Liver (tissue), 9 donors: ENCODE measurements around the gene ACTRT2. TPM values are rescaled to one million over a fixed set of nuclear protein-coding genes. Genes with fewer than 3 reads are reported as not detected.

Source experiments
- DNase-seq: peaks from one replicate; pipeline ENCODE4 v3.0.0-alpha.2; 2017; ENCODE audit warnings: low spot score
- H3K27ac ChIP-seq, 2 donors: one replicate each; pipeline ENCODE4 v1.7.0; 2013; ENCODE audit warnings: inconsistent platforms in 2 of 2, low read length in 2 of 2, control low read depth in 1 of 2, low read depth in 1 of 2, mild to moderate bottlenecking in 1 of 2
- H3K27me3 ChIP-seq, 4 donors: one replicate each; pipeline versions ENCODE4 v1.6.1 to v1.7.0; 2013; ENCODE audit warnings: low read length in 3 of 4, inconsistent platforms in 1 of 4, mild to moderate bottlenecking in 1 of 4, moderate library complexity in 1 of 4; ENCODE audit not compliant: control insufficient read depth in 4 of 4, insufficient read depth in 4 of 4
- H3K36me3 ChIP-seq, 4 donors: one replicate each; pipeline versions ENCODE4 v1.6.1 to v1.7.0; 2013; ENCODE audit warnings: low read length in 3 of 4, mild to moderate bottlenecking in 3 of 4, low read depth in 1 of 4, moderate library complexity in 1 of 4; ENCODE audit not compliant: control insufficient read depth in 4 of 4, insufficient read depth in 3 of 4
- H3K4me1 ChIP-seq, 4 donors: one replicate each; pipeline versions ENCODE4 v1.6.1 to v1.7.0; 2013; ENCODE audit warnings: low read length in 3 of 4, mild to moderate bottlenecking in 3 of 4, moderate library complexity in 1 of 4; ENCODE audit not compliant: control insufficient read depth in 4 of 4, insufficient read depth in 4 of 4
- H3K4me3 ChIP-seq, 3 donors: one replicate each; pipeline versions ENCODE4 v1.6.1 to v1.7.0; 2013; ENCODE audit warnings: low read length in 3 of 3, control low read depth in 1 of 3, low read depth in 1 of 3, mild to moderate bottlenecking in 1 of 3
- H3K9ac ChIP-seq, 2 donors: one replicate each; pipeline ENCODE4 v1.7.0; 2013; ENCODE audit warnings: low read length in 2 of 2, mild to moderate bottlenecking in 2 of 2, moderate library complexity in 2 of 2, control low read depth in 1 of 2, low read depth in 1 of 2
- H3K9me3 ChIP-seq, 4 donors: one replicate each; pipeline versions ENCODE4 v1.6.1 to v1.7.0; 2013; ENCODE audit warnings: low read length in 3 of 4; ENCODE audit not compliant: control insufficient read depth in 4 of 4
- EGR1 ChIP-seq, 2 donors: IDR thresholded peaks; 2 replicates each; pipeline ENCODE4 v1.6.1; 2016 to 2018; ENCODE audit warnings: antibody characterized with exemption in 2 of 2, low read depth in 2 of 2
- FOXA1 ChIP-seq: IDR thresholded peaks from 2 replicates; pipeline ENCODE4 v1.6.1; 2016; ENCODE audit warnings: antibody characterized with exemption
- FOXA2 ChIP-seq: IDR thresholded peaks from 2 replicates; pipeline ENCODE4 v1.6.1; 2016; ENCODE audit warnings: antibody characterized with exemption
- HNF4A ChIP-seq, 2 donors: conservative IDR thresholded peaks; 2 replicates each; pipeline ENCODE4 v1.6.1; 2016; ENCODE audit warnings: antibody characterized with exemption in 2 of 2, mild to moderate bottlenecking in 2 of 2
- HNF4G ChIP-seq: IDR thresholded peaks from 2 replicates; pipeline ENCODE4 v1.6.1; 2016; ENCODE audit warnings: antibody characterized with exemption
- JUND ChIP-seq, 2 donors: IDR thresholded peaks; 2 replicates each; pipeline ENCODE4 v1.6.1; 2016; ENCODE audit warnings: antibody characterized with exemption in 2 of 2
- NR2F2 ChIP-seq: IDR thresholded peaks from 2 replicates; pipeline ENCODE4 v1.6.1; 2016; ENCODE audit warnings: antibody characterized with exemption
- RAD21 ChIP-seq, 2 donors: IDR thresholded peaks; 2 replicates each; pipeline ENCODE4 v1.6.1; 2016; ENCODE audit warnings: antibody characterized with exemption in 2 of 2, mild to moderate bottlenecking in 2 of 2
- RXRA ChIP-seq, 2 donors: IDR thresholded peaks; 2 replicates each; pipeline ENCODE4 v1.6.1; 2017 to 2018; ENCODE audit warnings: antibody characterized with exemption in 2 of 2, mild to moderate bottlenecking in 1 of 2
- SP1 ChIP-seq: IDR thresholded peaks from 2 replicates; pipeline ENCODE4 v1.6.1; 2018; ENCODE audit warnings: antibody characterized with exemption, mild to moderate bottlenecking
- TAF1 ChIP-seq: conservative IDR thresholded peaks from 2 replicates; pipeline ENCODE4 v1.6.1; 2016; ENCODE audit warnings: antibody characterized with exemption, mild to moderate bottlenecking
- YY1 ChIP-seq: IDR thresholded peaks from 2 replicates; pipeline ENCODE4 v1.6.1; 2016; ENCODE audit warnings: antibody characterized with exemption, mild to moderate bottlenecking
- WGBS: extraction: QIAGEN DNeasy Blood & Tissue Kit; methylation state at CpG from one replicate; pipeline ENCODE4 v1.1.7; 2013; 5-methylcytosine and 5-hydroxymethylcytosine counted together
- polyA plus RNA-seq, 2 donors: library from polyadenylated mRNA; stranded (reverse) in 1 of 2; unstranded in 1 of 2; fragments of 200-250 nt in 1 of 2; fragments of >200 nt in 1 of 2; fragmentation: Nextera tagmentation in 1 of 2; extraction: Ambion mirVana in 1 of 2; gene quantifications; one replicate each; pipeline versions ENCODE4 v1.2.1 to v1.2.3, GENCODE V29; 2013 to 2015
- total RNA-seq, 2 donors: library from RNA; depleted of rRNA; stranded (reverse); fragments of >200 nt; gene quantifications; one replicate each; pipeline ENCODE4 v1.2.3, GENCODE V29; 2014
- TF ChIP-seq, protein P1 (sequence below): IDR thresholded peaks from 2 replicates; pipeline ENCODE4 v1.6.1; 2016; ENCODE audit warnings: antibody characterized with exemption
- TF ChIP-seq, protein P2 (sequence below): IDR thresholded peaks from 2 replicates; pipeline ENCODE4 v1.6.1; 2016; ENCODE audit warnings: antibody characterized with exemption
- TF ChIP-seq, protein P3 (sequence below): IDR thresholded peaks from 2 replicates; pipeline ENCODE4 v1.6.1; 2016; ENCODE audit warnings: antibody characterized with exemption
- donor health status: healthy.
- donor health status: healthy.
- donor health status: healthy.
- donor health status: healthy.
- donor health status: healthy.

Gene ACTRT2
- total and polyA plus RNA-seq, 4 donors, result not detected

DNA sequence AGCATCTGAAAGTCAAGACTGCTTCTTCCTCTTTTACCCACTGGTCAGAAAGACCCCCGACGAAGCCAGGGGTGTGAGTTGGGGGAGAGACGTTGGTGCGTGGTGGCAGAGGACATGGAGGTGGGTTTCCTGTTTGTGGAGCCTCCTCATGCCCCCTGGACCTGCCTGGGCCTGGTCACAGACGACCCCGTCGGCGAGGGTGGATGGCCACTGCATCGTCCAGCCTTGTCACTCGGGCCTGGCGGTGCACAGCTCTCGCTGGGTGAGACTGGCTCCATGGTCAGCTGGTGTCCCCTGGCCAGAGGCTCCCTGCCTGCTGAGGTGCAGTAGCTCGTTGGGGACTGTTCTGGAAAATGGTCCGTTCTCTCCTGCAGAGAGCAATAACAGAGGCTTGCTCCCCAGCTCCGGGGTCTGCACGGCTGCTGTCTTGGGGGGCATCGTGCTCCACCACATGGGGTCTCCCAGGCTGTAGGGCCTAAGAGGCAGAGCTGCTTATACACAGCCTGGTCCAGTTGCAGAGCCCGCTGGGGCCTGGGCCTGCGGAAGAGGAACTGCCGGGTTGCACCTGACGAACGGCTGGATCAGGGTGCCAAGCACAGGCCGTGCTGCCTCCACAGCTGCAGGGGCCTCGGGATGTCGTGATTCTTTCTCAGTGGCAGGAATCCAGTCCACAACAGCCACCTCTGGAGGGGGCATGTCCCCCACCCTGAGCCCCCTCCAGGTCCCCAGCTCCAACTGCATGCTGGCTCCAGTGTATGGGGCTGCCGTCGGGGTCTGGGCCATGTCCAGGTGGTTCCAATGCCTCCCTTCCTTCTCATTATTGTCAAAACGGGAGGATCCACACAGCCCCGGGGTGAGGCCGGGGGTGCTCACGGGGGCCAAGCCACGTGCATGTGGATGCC is 18.0 kb upstream of the ACTRT2 start:
- H3K27me3 ChIP-seq, result peaks cover 0 to 6% (median 1%) of the 10 kb centered on the region in 4 donors
- H3K27ac ChIP-seq, result no peak overlapping the region
- TF ChIP-seq HNF4G, result no peak
- TF ChIP-seq, protein P1, sequence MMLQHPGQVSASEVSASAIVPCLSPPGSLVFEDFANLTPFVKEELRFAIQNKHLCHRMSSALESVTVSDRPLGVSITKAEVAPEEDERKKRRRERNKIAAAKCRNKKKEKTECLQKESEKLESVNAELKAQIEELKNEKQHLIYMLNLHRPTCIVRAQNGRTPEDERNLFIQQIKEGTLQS, result no peak
- no peak overlapping the region for H3K9ac ChIP-seq
- no peaks in the 10 kb centered on the region for H3K36me3 ChIP-seq
- DNase-seq, result no peak
- no peak overlapping the region for H3K4me3 ChIP-seq
- H3K9me3 ChIP-seq, result peaks cover 0 to 10% (median 3%) of the 10 kb centered on the region in 4 donors
- 77% methylated on average over 32 of the region's 32 CpGs for WGBS
- no peaks in the 10 kb centered on the region for H3K4me1 ChIP-seq

DNA sequence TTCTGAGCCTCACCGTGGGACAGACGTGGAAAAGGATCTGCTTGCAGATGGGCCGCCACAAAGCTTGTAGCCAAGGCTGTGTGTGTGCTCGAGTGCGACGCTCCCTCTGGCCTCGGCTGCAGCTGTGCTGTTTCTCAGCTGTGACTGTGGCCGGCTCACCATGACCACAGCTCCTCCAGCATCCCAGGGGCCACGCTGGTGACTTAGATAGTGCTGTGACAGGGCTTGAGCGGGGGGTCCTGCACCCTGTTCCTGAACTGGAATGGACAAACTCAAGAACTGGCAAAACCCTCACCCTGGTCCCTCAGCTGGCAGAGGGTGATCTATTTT is 17.4 kb upstream of the ACTRT2 start:
- WGBS, result 73% methylated on average over 10 of the region's 10 CpGs
- Histone ChIP-seq H3K27ac (no peak overlapping the region), H3K36me3 (no peaks in the 10 kb centered on the region), H3K27me3 (peaks cover 0 to 3% (median 1%) of the 10 kb centered on the region in 4 donors), H3K4me1 (no peaks in the 10 kb centered on the region), H3K4me3 (no peak overlapping the region), H3K9me3 (peaks cover under 1 to 13% (median 9%) of the 10 kb centered on the region in 4 donors), H3K9ac (no peak overlapping the region)
- DNase-seq, result no peak
- TF ChIP-seq RAD21 (IDR thresholded peaks at IDR 0.05) (no peak), NR2F2 (no peak), TAF1 (no peak), HNF4A (conservative IDR thresholded peaks at IDR 0.05) (no peak), SP1 (no peak), EGR1 (IDR thresholded peaks at IDR 0.05; ENCODE audit: low read depth in 2 of 2) (no peak), YY1 (no peak), JUND (IDR thresholded peaks at IDR 0.05) (no peak)
- TF ChIP-seq, protein P2, sequence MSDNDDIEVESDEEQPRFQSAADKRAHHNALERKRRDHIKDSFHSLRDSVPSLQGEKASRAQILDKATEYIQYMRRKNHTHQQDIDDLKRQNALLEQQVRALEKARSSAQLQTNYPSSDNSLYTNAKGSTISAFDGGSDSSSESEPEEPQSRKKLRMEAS, result no peak
- TF ChIP-seq, protein P1, result no peak
- TF ChIP-seq, protein P3, sequence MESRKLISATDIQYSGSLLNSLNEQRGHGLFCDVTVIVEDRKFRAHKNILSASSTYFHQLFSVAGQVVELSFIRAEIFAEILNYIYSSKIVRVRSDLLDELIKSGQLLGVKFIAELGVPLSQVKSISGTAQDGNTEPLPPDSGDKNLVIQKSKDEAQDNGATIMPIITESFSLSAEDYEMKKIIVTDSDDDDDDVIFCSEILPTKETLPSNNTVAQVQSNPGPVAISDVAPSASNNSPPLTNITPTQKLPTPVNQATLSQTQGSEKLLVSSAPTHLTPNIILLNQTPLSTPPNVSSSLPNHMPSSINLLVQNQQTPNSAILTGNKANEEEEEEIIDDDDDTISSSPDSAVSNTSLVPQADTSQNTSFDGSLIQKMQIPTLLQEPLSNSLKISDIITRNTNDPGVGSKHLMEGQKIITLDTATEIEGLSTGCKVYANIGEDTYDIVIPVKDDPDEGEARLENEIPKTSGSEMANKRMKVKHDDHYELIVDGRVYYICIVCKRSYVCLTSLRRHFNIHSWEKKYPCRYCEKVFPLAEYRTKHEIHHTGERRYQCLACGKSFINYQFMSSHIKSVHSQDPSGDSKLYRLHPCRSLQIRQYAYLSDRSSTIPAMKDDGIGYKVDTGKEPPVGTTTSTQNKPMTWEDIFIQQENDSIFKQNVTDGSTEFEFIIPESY, result no peak

DNA sequence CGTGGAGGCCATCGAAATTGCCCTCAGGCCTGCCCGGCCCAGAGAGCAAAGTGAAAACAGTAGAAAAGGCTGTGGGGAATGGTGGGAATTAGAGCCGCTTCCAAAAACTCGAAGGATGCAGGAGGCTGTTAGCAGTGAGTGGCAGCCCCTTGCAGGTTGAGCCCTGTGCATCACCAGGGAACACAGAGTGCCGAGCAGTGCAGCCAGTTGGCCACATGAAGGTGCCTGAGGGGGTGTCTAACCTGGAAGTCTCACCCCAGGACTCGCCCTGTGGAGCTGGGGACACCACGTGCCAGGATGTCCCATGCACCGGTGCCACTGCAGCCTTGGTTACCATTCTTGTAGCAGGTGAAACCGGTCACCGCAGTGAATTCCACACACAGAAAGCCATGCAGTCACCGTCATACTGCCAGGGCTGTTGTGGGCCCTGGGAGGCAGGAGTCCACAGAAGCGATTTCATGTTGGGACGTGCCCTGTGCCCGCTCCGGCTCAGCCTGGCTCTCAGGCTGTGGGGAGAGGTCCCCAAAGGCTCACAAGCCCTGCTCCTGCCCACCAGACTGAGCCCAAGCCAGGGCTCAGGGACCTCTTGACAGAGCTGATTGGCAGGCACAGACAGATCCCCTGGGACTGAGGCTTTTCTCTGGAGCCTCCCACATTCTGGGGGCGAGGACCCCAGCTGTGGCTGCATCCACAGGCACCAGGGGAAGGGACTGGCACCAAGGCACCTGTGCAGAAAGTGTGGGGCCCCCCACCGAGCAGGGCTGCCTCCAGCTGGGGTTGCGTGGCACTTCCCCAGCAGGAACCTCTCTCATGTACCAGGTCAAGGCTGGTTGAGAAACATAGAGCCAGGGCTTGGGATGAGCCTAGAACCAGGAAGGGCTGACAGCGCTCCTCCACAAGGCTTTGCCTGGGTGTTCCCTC is 16.7 kb upstream of the ACTRT2 start:
- H3K27ac ChIP-seq, result no peak overlapping the region
- peaks cover 0 to 6% (median 1%) of the 10 kb centered on the region in 4 donors for H3K27me3 ChIP-seq
- no peak for DNase-seq
- H3K36me3 ChIP-seq, result no peaks in the 10 kb centered on the region
- H3K9me3 ChIP-seq, result peaks cover 3 to 17% (median 11%) of the 10 kb centered on the region in 4 donors
- H3K4me1 ChIP-seq, result no peaks in the 10 kb centered on the region
- no peak overlapping the region for H3K9ac ChIP-seq
- WGBS, result 72% methylated on average over 20 of the region's 20 CpGs
- no peak for TF ChIP-seq FOXA1
- no peak for TF ChIP-seq FOXA2
- TF ChIP-seq RXRA (IDR thresholded peaks at IDR 0.05), result no peak
- TF ChIP-seq, protein P1, result no peak
- no peak overlapping the region for H3K4me3 ChIP-seq
